T47D (cell line): ENCODE results near the gene XPNPEP2.

ENCODE experiments used
- DNase-seq, 2 experiments: peaks; one replicate each; pipeline versions ENCODE4 v3.0.0 to v3.0.0-alpha.2; 2011 to 2012; ENCODE audit warnings: low read depth in 1 of 2, low spot score in 1 of 2
- JUND ChIP-seq: IDR thresholded peaks from 2 replicates; pipeline ENCODE4 v1.6.1; 2012; ENCODE audit warnings: low read depth
- in situ Hi-C: cut with HindIII; loops from 2 replicates; pipeline ENCODE4 v1.10.0; 2016; ENCODE audit warnings: low sequenced_read_pairs, low pct_unique_long_range_greater_than_20kb

The XPNPEP2 gene

DNA sequence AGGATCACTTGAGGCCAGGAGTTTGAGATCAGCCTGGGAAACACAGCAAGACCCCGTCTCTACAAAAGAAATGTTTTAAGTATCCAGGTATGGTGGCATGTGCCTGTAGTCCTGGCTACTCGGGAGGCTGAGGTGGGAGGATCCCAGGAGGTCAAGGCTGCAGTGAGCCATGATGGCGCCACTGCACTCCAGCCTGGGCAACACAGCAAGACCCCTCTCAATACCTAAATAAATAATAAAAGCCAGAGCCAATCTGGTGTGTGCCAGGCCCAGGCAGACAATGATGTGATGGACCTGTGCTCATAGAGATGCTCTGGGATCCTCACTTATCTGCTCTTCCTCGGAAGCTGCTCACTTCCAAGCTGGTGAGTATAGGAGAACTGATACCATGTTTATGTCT, 22.8 kb downstream of the XPNPEP2 start:
- TF ChIP-seq JUND = no peak
- in situ Hi-C loops = no loop called here
- DNase-seq = no peak

DNA sequence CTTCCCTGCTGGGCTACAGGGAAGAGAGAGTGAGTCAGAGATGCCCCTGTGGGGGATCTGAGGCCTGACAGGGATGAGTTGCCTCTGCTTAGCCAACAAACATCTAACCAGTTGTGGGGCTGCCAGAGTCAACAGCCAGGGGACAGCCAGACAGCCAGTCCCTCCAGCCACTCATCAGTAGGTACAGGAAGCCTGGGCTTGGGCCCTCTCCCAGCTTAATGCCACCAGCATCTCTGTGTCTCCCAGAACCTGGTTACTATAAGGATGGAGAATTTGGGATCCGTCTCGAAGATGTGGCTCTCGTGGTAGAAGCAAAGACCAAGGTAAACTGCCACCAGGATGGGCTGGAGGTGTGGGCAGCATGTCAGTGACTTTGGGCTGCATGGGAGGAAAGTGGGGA, 23.7 kb downstream of the XPNPEP2 start:
- in situ Hi-C loops = no loop called here

GRCh38 chrX:129763666-129764065, 24.9 kb downstream of the XPNPEP2 start:
- in situ Hi-C loops = no loop called here
- DNase-seq = no peak
- no peak for TF ChIP-seq JUND

More for the DNA sequence above, 23.7 kb downstream of the XPNPEP2 start:
- no peak for TF ChIP-seq JUND
- no peak for DNase-seq

- DNase-seq = no peak
- TF ChIP-seq JUND = no peak
- in situ Hi-C loops = no loop called here
Observed at GRCh38 chrX:129768186-129768585, 29.4 kb downstream of the XPNPEP2 start.

DNA sequence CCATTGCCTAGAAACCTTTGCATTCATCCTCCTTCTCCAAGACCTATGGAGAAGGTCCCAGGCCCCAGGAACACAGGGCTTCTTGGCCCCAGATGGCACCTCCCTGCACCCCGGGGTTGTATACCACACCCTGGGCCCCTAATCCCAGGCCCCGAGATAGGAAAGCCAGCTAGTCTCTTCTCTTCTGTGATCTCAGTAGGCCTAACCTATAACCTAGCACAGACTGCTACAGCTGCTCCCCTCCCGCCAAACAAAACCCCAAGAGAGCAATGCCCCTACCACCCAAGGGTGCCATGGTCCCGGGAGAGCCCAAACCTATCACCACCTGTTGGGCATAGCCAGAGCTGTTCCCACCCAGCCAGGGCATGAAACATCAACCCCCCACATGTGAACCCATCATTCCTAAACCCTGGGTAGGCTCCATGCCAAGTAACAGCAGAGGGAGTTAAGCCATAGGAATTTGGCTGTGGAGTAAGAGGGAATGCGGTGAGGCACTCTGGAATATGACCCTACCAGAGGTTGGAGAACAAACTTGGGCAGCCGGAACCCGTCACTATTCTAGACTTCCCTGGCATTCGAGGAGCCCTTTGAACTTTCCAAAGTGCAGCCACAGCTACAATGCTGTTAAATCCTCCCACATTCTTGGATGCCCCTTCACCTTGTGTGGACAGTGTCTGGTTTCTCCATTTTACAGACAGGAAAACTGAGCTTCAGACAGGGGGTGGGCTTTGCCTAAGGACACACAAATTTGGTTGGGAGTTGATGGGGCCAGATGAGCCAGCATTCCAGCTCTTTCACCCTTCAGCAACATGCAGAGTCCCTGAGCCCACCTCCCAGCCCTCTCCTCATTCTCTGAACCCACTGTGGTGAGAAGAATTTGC, 30.0 kb downstream of the XPNPEP2 start:
- TF ChIP-seq JUND = no peak
- no peak for DNase-seq
- in situ Hi-C loops = no loop called here

GRCh38 chrX:129769467-129770154, 30.8 kb downstream of the XPNPEP2 start:
- no peak for DNase-seq
- no peak for TF ChIP-seq JUND
- in situ Hi-C loops = no loop called here

DNA sequence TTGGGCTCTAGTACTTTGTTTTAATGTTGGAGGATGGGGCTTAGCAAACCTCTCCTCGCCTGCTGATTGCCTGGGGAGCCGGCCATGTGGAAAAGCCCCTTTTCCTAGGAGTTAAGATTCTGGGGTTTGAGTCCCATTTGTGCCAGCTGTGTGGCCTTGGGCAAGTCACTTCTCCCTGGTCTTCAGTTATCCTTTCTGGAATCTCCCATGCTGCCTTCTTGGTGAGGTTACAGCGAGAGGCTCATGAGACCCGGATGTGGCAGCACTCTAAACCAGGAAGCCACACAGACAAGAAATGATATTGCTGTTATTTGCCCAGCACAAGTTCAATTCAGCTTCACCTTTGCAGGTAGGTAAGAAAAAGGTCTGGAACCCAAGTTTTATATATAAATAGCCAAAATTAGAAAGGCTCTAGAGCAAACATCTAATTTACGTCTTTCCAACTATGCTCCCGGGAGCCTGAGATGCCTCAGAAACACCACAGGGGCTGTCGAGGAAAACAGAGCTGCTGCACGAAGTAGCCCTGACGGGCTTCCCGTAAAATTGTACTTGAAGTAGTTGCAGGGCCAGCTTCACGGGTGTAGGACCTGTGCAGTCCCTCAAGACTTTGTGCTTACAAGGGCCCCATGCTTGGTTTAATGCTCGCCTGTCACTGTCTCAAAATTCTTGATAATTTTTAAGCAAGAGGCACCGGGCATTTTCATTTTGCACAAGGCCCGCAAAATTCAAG, 32.7 kb downstream of the XPNPEP2 start:
- in situ Hi-C loops = no loop called here
- no peak for DNase-seq
- no peak for TF ChIP-seq JUND

DNA sequence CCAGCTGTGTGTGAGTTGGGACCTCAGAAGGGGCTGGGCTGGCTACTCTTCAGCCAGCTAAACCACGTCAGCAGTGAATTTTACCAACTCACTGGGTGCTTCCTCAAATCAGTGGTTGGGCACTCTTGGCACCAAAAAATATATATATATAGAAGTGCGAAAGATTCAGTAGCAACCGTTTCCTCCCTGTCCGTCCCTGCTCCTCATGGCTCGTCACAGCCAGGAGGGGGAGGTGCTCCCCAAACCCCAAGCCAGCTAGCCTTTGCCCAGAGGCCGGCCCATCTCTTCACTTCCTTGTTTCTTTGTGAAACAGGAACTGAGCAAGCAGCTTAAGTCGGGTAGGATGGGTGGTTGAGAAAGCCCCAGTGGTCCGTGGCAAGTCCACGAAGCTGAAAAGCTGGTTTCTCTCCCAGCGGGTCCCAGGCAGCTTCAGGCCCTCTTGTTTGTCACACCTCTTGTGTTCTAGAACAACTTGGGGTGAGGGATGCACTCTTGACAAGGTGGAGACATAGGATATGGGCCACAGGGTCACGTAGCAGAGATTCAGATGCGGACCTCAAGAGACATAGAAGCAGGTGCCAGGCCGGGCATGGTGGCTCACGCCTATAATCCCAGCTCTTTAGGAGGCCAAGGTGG, 34.1 kb downstream of the XPNPEP2 start:
- no peak for TF ChIP-seq JUND
- DNase-seq = no peak
- in situ Hi-C loops = no loop called here

DNA sequence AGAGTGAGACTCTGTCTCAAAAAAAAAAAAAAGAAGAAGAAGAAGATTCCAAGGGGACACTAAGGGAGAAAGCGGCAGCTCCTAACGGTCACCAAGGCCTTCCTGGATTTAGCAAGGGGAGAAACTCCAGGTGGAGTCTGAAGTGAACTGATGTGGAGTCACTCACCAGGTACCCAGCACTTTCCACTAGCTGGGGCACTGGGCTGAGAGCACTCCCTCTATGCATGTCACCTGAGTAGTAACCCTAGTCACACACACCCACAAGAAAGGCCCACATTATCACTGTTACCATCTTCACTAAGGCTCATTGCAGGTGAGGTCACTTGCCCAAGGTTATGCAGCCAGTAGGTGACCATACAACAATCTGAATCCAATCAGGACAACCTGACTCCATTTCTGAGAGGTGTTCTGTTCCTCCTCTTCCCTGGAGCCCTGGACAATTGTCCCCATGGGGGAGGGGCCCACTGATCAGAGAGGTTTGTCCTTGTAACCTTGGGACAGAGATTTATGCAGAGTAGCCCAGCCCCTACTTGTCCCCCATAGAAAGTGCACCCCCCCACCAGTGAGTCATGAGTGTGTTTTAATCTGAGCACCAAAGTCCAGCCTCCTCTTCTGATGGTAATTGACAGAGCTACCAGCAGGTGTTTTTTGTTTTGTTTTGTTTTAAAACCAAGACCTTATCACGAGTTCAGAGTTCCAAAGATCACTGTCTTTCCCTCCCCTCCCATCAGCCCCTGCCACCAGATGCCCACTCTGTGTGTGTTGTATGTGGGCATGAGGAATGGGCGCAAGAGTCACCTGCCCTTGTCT, 35.1 kb downstream of the XPNPEP2 start:
- in situ Hi-C loops = no loop called here
- DNase-seq = peak in 1 of 2 experiments; percentile 9
- no peak for TF ChIP-seq JUND

- no peak for TF ChIP-seq JUND
- in situ Hi-C loops = no loop called here
- peak in 1 of 2 experiments; percentile 32 for DNase-seq
Observed at GRCh38 chrX:129777218-129778030, 38.6 kb downstream of the XPNPEP2 start.

GRCh38 chrX:129779086-129779672, 40.4 kb downstream of the XPNPEP2 start:
- in situ Hi-C loops = no loop called here
- no peak for TF ChIP-seq JUND
- DNase-seq = no peak
